ENCODE measurements around the gene LINGO4.

- TF ChIP-seq CTCF (IDR thresholded peaks at IDR 0.05) (no peak), ZFX (IDR thresholded peaks at IDR 0.05; ENCODE audit: borderline replicate concordance) (no peak)
Observed at GRCh38 chr1:151854658-151855057, 49.4 kb upstream of the LINGO4 start.
